ENCODE measurements around the gene ATG16L2.

GRCh38 chr11:72769680-72770079, 44.5 kb upstream of the ATG16L2 start:
- TF ChIP-seq CTCF (IDR thresholded peaks at IDR 0.05), result no peak
- TF ChIP-seq POLR2A (IDR thresholded peaks at IDR 0.05), result no peak
- no peak for TF ChIP-seq EP300 (IDR thresholded peaks at IDR 0.05)
